WERI-Rb-1 (cell line): ENCODE results near the gene OR6K6.

ENCODE experiments used
- DNase-seq: peaks from one replicate; pipeline ENCODE4 v3.0.0-alpha.2; 2020
- H3K27ac ChIP-seq: fragments of 250-450 bp; sonication (Bioruptor Pico); 2 replicates; pipeline ENCODE4 v1.5.1; 2020; ENCODE audit warnings: mild to moderate bottlenecking, moderate library complexity
- H3K27me3 ChIP-seq: fragments of 250-450 bp; sonication (Bioruptor Pico); 2 replicates; pipeline ENCODE4 v1.5.1; 2021; ENCODE audit warnings: mild to moderate bottlenecking, low read depth, moderate library complexity; ENCODE audit not compliant: insufficient read depth, severe bottlenecking
- H3K36me3 ChIP-seq: fragments of 250-450 bp; sonication (Bioruptor Pico); 2 replicates; pipeline ENCODE4 v1.5.1; 2020; ENCODE audit warnings: mild to moderate bottlenecking, moderate library complexity
- H3K4me3 ChIP-seq: 2 replicates; pipeline ENCODE4 v1.5.1; 2011; ENCODE audit warnings: low read depth, mild to moderate bottlenecking, control low read depth, low read length
- H3K9me3 ChIP-seq: fragments of 250-450 bp; sonication (Bioruptor Pico); 2 replicates; pipeline ENCODE4 v1.5.1; 2021; ENCODE audit warnings: mild to moderate bottlenecking, moderate library complexity; ENCODE audit not compliant: severe bottlenecking
- CTCF ChIP-seq: IDR thresholded peaks from 2 replicates; pipeline ENCODE4 v1.5.1; 2011; ENCODE audit warnings: low read depth, mild to moderate bottlenecking, control low read depth, inconsistent platforms, low read length

The OR6K6 gene

GRCh38 chr1:158793604-158794003 lies 39.1 kb downstream of the OR6K6 start:
- Histone ChIP-seq H3K36me3 (no peaks in the 10 kb centered on the region), H3K4me3 (no peak overlapping the region), H3K27ac (no peak overlapping the region), H3K27me3 (peaks cover 56% of the 10 kb centered on the region), H3K9me3 (no peaks in the 10 kb centered on the region)
- DNase-seq, result no peak
- peak; percentile 21; the same call in 1 of the 2 replicates for TF ChIP-seq CTCF

- Histone ChIP-seq H3K9me3 (no peaks in the 10 kb centered on the region), H3K27ac (no peak overlapping the region), H3K36me3 (no peaks in the 10 kb centered on the region), H3K4me3 (no peak overlapping the region), H3K27me3 (peaks cover 63% of the 10 kb centered on the region)
- no peak for DNase-seq
- TF ChIP-seq CTCF, result no peak
These were observed 39.7 kb downstream of the OR6K6 start for GRCh38 chr1:158794247-158794646.

GRCh38 chr1:158798531-158798930 lies 44.0 kb downstream of the OR6K6 start:
- DNase-seq, result no peak
- no peak overlapping the region for H3K4me3 ChIP-seq
- no peak overlapping the region for H3K27ac ChIP-seq
- no peaks in the 10 kb centered on the region for H3K36me3 ChIP-seq
- no peaks in the 10 kb centered on the region for H3K9me3 ChIP-seq
- no peak for TF ChIP-seq CTCF
- peaks cover 76% of the 10 kb centered on the region for H3K27me3 ChIP-seq

GRCh38 chr1:158799689-158800088 lies 45.2 kb downstream of the OR6K6 start:
- DNase-seq, result no peak
- H3K27me3 ChIP-seq, result peaks cover 82% of the 10 kb centered on the region
- no peak for TF ChIP-seq CTCF
- no peaks in the 10 kb centered on the region for H3K9me3 ChIP-seq
- no peaks in the 10 kb centered on the region for H3K36me3 ChIP-seq
- H3K4me3 ChIP-seq, result no peak overlapping the region
- no peak overlapping the region for H3K27ac ChIP-seq

GRCh38 chr1:158800526-158800925 lies 46.0 kb downstream of the OR6K6 start:
- Histone ChIP-seq H3K4me3 (no peak overlapping the region), H3K9me3 (no peaks in the 10 kb centered on the region), H3K36me3 (no peaks in the 10 kb centered on the region), H3K27me3 (peaks cover 84% of the 10 kb centered on the region), H3K27ac (no peak overlapping the region)
- DNase-seq, result no peak
- TF ChIP-seq CTCF, result no peak

- DNase-seq, result no peak
- no peaks in the 10 kb centered on the region for H3K9me3 ChIP-seq
- peaks cover 83% of the 10 kb centered on the region for H3K27me3 ChIP-seq
- no peaks in the 10 kb centered on the region for H3K36me3 ChIP-seq
- no peak overlapping the region for H3K27ac ChIP-seq
- H3K4me3 ChIP-seq, result no peak overlapping the region
- TF ChIP-seq CTCF, result no peak
These were observed 46.9 kb downstream of the OR6K6 start for GRCh38 chr1:158801396-158801795.
